H9 (cell line): Measurements from ENCODE around the gene TRIM9. TPM values are rescaled to one million over a fixed set of nuclear protein-coding genes. Genes with fewer than 3 reads are reported as not detected.

ENCODE experiments used
- DNase-seq: peaks from one replicate; pipeline ENCODE4 v3.0.0-alpha.2; 2017
- H2AFZ ChIP-seq: one replicate; pipeline ENCODE4 v1.6.1; 2013; ENCODE audit warnings: mild to moderate bottlenecking, low read length, control low read depth, moderate library complexity
- H2AK5ac ChIP-seq: 2 replicates; pipeline ENCODE4 v1.6.1; 2013; ENCODE audit warnings: low read length, control low read depth, mixed read lengths; ENCODE audit not compliant: insufficient read length
- H2BK120ac ChIP-seq: one replicate; pipeline ENCODE4 v1.6.1; 2013; ENCODE audit warnings: low read depth, mild to moderate bottlenecking, low read length, control low read depth, inconsistent platforms; ENCODE audit not compliant: poor library complexity, severe bottlenecking
- H2BK12ac ChIP-seq: 2 replicates; pipeline ENCODE4 v1.6.1; 2013; ENCODE audit warnings: low read length, control low read depth, mixed read lengths, low read depth; ENCODE audit not compliant: insufficient read length
- H2BK15ac ChIP-seq: 2 replicates; pipeline ENCODE4 v1.6.1; 2013; ENCODE audit warnings: low read depth, low read length, control low read depth
- H2BK20ac ChIP-seq: one replicate; pipeline ENCODE4 v1.6.1; 2013; ENCODE audit warnings: low read depth, mild to moderate bottlenecking, low read length, control low read depth, inconsistent platforms; ENCODE audit not compliant: poor library complexity, severe bottlenecking
- H2BK5ac ChIP-seq: 2 replicates; pipeline ENCODE4 v1.6.1; 2013; ENCODE audit warnings: low read length, control low read depth, mixed read lengths; ENCODE audit not compliant: insufficient read length
- H3K14ac ChIP-seq: 2 replicates; pipeline ENCODE4 v1.6.1; 2013; ENCODE audit warnings: low read length, control low read depth; ENCODE audit not compliant: insufficient read depth
- H3K18ac ChIP-seq: 2 replicates; pipeline ENCODE4 v1.6.1; 2013; ENCODE audit warnings: low read depth, mild to moderate bottlenecking, mixed read lengths, low read length, control low read depth; ENCODE audit not compliant: insufficient read length
- H3K23ac ChIP-seq: 2 replicates; pipeline ENCODE4 v1.6.1; 2013; ENCODE audit warnings: low read length, control low read depth, mixed read lengths, low read depth; ENCODE audit not compliant: insufficient read length
- H3K23me2 ChIP-seq: 2 replicates; pipeline ENCODE4 v1.6.1; 2013; ENCODE audit warnings: low read depth, mild to moderate bottlenecking, mixed read lengths, low read length, control low read depth; ENCODE audit not compliant: insufficient read length, poor library complexity, severe bottlenecking
- H3K27ac ChIP-seq: 2 replicates; pipeline ENCODE4 v1.5.1; 2013; ENCODE audit warnings: low read length, control low read depth, mixed read lengths, low read depth; ENCODE audit not compliant: insufficient read length
- H3K27me3 ChIP-seq: 2 replicates; pipeline ENCODE4 v1.6.1; 2013; ENCODE audit warnings: low read length, control low read depth, inconsistent platforms; ENCODE audit not compliant: insufficient read depth
- H3K4ac ChIP-seq: 2 replicates; pipeline ENCODE4 v1.6.1; 2013; ENCODE audit warnings: low read depth, mild to moderate bottlenecking, control low read depth, inconsistent platforms, low read length, moderate library complexity
- H3K4me1 ChIP-seq: 2 replicates; pipeline ENCODE4 v1.6.1; 2013; ENCODE audit warnings: low read length, control low read depth, inconsistent platforms; ENCODE audit not compliant: insufficient read depth
- H3K4me2 ChIP-seq: 2 replicates; pipeline ENCODE4 v1.6.1; 2013; ENCODE audit warnings: low read length, control low read depth, mixed read lengths; ENCODE audit not compliant: insufficient read length, insufficient read depth
- H3K56ac ChIP-seq: 2 replicates; pipeline ENCODE4 v1.6.1; 2013; ENCODE audit warnings: low read depth, mild to moderate bottlenecking, mixed read lengths, low read length, control low read depth; ENCODE audit not compliant: insufficient read length
- H3K79me1 ChIP-seq: 2 replicates; pipeline ENCODE4 v1.6.1; 2013; ENCODE audit warnings: low read depth, mild to moderate bottlenecking, moderate library complexity, low read length, control low read depth, inconsistent platforms; ENCODE audit not compliant: insufficient read depth, poor library complexity, severe bottlenecking
- H3K79me2 ChIP-seq: 2 replicates; pipeline ENCODE4 v1.6.1; 2013; ENCODE audit warnings: low read length, control low read depth, inconsistent platforms; ENCODE audit not compliant: insufficient read depth
- H3K9ac ChIP-seq: 2 replicates; pipeline ENCODE4 v1.6.1; 2013; ENCODE audit warnings: low read length, control low read depth, mixed read lengths; ENCODE audit not compliant: insufficient read length; ENCODE audit errors: extremely low read depth
- H3K9me3 ChIP-seq: one replicate; pipeline ENCODE4 v1.6.1; 2013; ENCODE audit warnings: low read depth, low read length, inconsistent platforms; ENCODE audit not compliant: control insufficient read depth
- H3T11ph ChIP-seq: one replicate; pipeline ENCODE4 v1.6.1; 2013; ENCODE audit warnings: mild to moderate bottlenecking, low read length, control low read depth, inconsistent platforms
- H4K20me1 ChIP-seq: one replicate; pipeline ENCODE4 v1.6.1; 2013; ENCODE audit not compliant: control insufficient read depth, insufficient read length, insufficient read depth
- H4K5ac ChIP-seq: 2 replicates; pipeline ENCODE4 v1.6.1; 2013; ENCODE audit warnings: low read depth, mild to moderate bottlenecking, mixed read lengths, low read length, control low read depth; ENCODE audit not compliant: insufficient read length
- H4K8ac ChIP-seq: replicated peaks from 2 replicates; pipeline ENCODE4 v1.6.1; 2013; ENCODE audit warnings: low read length, control low read depth, mixed read lengths, low read depth; ENCODE audit not compliant: insufficient read length
- H4K91ac ChIP-seq: 2 replicates; pipeline ENCODE4 v1.6.1; 2013; ENCODE audit warnings: low read depth, mild to moderate bottlenecking, moderate library complexity, mixed read lengths, low read length, control low read depth; ENCODE audit not compliant: insufficient read length
- H3K27ac Mint-ChIP-seq, 3 experiments: 2 replicates in 2 of 3; 3 replicates in 1 of 3; pipeline ENCODE4 v1.8.0; 2020 to 2021; ENCODE audit warnings: mixed read lengths in 3 of 3, mild to moderate bottlenecking in 1 of 3, moderate library complexity in 1 of 3
- H3K27me3 Mint-ChIP-seq: 2 replicates; pipeline ENCODE4 v1.8.0; 2021; ENCODE audit warnings: low read depth, mild to moderate bottlenecking, moderate library complexity, mixed read lengths
- H3K36me3 Mint-ChIP-seq, 3 experiments: 2 replicates in 2 of 3; 3 replicates in 1 of 3; pipeline ENCODE4 v1.8.0; 2020 to 2021; ENCODE audit warnings: low read depth in 3 of 3, mixed read lengths in 3 of 3; ENCODE audit not compliant: insufficient read depth in 1 of 3
- H3K4me1 Mint-ChIP-seq, 2 experiments: 2 replicates each; pipeline ENCODE4 v1.8.0; 2020; ENCODE audit warnings: mixed read lengths in 2 of 2
- H3K4me3 Mint-ChIP-seq, 2 experiments: 2 replicates in 1 of 2; 3 replicates in 1 of 2; pipeline ENCODE4 v1.8.0; 2020 to 2021; ENCODE audit warnings: mild to moderate bottlenecking in 2 of 2, mixed read lengths in 2 of 2, moderate library complexity in 1 of 2
- H3K9me3 Mint-ChIP-seq, 2 experiments: 2 replicates in 1 of 2; 3 replicates in 1 of 2; pipeline ENCODE4 v1.8.0; 2020; ENCODE audit warnings: mild to moderate bottlenecking in 2 of 2, mixed read lengths in 2 of 2, moderate library complexity in 1 of 2
- CTCF ChIP-seq: fragments of 200-600 bp; sonication (generic); conservative IDR thresholded peaks from 3 replicates; pipeline ENCODE4 v1.8.0; 2021; ENCODE audit warnings: antibody characterized with exemption, mild to moderate bottlenecking
- WGBS: extraction: QIAGEN DNeasy Blood & Tissue Kit; methylation state at CpG from one replicate; pipeline ENCODE4 v1.1.7; 2013; ENCODE audit warnings: missing lambda C conversion rate, low lambda C conversion rate, mixed read lengths; ENCODE audit not compliant: insufficient read length; ENCODE audit errors: extremely low coverage; 5-methylcytosine and 5-hydroxymethylcytosine counted together
- total RNA-seq: library from RNA; stranded (reverse); gene quantifications from 2 replicates; pipeline ENCODE4 v1.2.1, GENCODE V29; 2021

The TRIM9 gene
- total RNA-seq, 1 experiment from 2014 or later, result 0.98 TPM

DNA sequence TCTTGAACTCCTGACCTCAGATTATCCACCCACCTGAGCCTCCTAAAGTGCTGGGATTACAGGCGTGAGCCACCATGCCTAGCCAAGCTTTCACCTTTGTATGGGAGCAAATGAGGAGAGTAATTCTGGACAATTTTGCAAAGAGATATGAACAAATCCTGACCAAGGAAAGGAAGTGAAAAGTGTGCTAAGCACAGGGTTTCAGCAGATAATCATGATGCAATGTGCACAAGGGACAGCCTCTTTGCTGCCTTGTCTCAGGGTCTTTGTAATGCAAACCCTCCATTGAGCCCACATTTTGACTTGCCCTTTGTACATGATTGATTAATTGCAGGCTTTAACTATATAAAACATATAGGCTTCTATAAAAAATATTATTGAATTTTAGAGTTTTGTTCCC lies 141.4 kb downstream of the TRIM9 start:
- H3T11ph ChIP-seq, result no peak overlapping the region
- no peak overlapping the region for H3K4me3 Mint-ChIP-seq

More for the DNA sequence above, 141.4 kb downstream of the TRIM9 start:
- H3K36me3 Mint-ChIP-seq, result peaks cover 0 to 2% (median 0%) of the 10 kb centered on the region in 3 experiments; a peak in 1 of 7 replicates
- peaks cover 6 to 8% of the 10 kb centered on the region in 2 experiments for H3K9me3 Mint-ChIP-seq
- Histone ChIP-seq H4K8ac (no peak overlapping the region), H2BK120ac (no peak overlapping the region), H3K4me2 (no peak overlapping the region), H3K4ac (no peak overlapping the region), H4K5ac (no peak overlapping the region), H3K27me3 (no peaks in the 10 kb centered on the region), H2BK15ac (no peak overlapping the region), H3K18ac (no peak overlapping the region), H3K9me3 (no peaks in the 10 kb centered on the region), H3K79me2 (no peaks in the 10 kb centered on the region), H3K56ac (no peak overlapping the region), H3K4me1 (peaks cover 3% of the 10 kb centered on the region), H3K27ac (no peak overlapping the region), H2AK5ac (no peak overlapping the region), H3K14ac (no peak overlapping the region), H2BK5ac (no peak overlapping the region), H3K23me2 (no peaks in the 10 kb centered on the region), H4K20me1 (no peaks in the 10 kb centered on the region), H2BK20ac (no peak overlapping the region), H3K9ac (no peak overlapping the region), H2AFZ (no peak overlapping the region), H3K23ac (no peak overlapping the region), H2BK12ac (no peak overlapping the region), H3K79me1 (no peaks in the 10 kb centered on the region), H4K91ac (no peak overlapping the region)
- no peaks in the 10 kb centered on the region; the same call in 1 of the 2 replicates for H3K27me3 Mint-ChIP-seq
- peaks cover 9 to 16% of the 10 kb centered on the region in 2 experiments for H3K4me1 Mint-ChIP-seq
- no peak for TF ChIP-seq CTCF
- H3K27ac Mint-ChIP-seq, result no peak overlapping the region
- DNase-seq, result no peak
- no CpG with 5 or more reads among the region's 1 CpG for WGBS
